Measurements from ENCODE around the gene TK2. TPM values are rescaled to one million over a fixed set of nuclear protein-coding genes. Genes with fewer than 3 reads are reported as not detected.

TK2 gene
- total RNA-seq, 1 donor from 2014 or later = 13.1 TPM

GRCh38 chr16:66510298-66510697, 39.6 kb downstream of the TK2 start:
- no peak overlapping the region for H3K27ac Mint-ChIP-seq (ENCODE audit: unreplicated experiment)
- H3K36me3 Mint-ChIP-seq (ENCODE audit: low read depth, unreplicated experiment) = peaks cover 11% of the 10 kb centered on the region
- peaks cover 3% of the 10 kb centered on the region for H3K27me3 Mint-ChIP-seq (ENCODE audit: unreplicated experiment)
- peaks cover 29% of the 10 kb centered on the region for H3K4me1 Mint-ChIP-seq (ENCODE audit: unreplicated experiment)
- no peak for DNase-seq (ENCODE audit: low spot score)
- no peaks in the 10 kb centered on the region for H3K9me3 Mint-ChIP-seq (ENCODE audit: unreplicated experiment)
- no peak overlapping the region for H3K4me3 Mint-ChIP-seq (ENCODE audit: unreplicated experiment)
- no peak for TF ChIP-seq CTCF (IDR thresholded peaks at IDR 0.05; ENCODE audit: unreplicated experiment)

- no peak for TF ChIP-seq CTCF (IDR thresholded peaks at IDR 0.05; ENCODE audit: unreplicated experiment)
- Mint-ChIP-seq H3K4me1 (ENCODE audit: unreplicated experiment) (peaks cover 22% of the 10 kb centered on the region), H3K27me3 (ENCODE audit: unreplicated experiment) (peaks cover 3% of the 10 kb centered on the region), H3K4me3 (ENCODE audit: unreplicated experiment) (no peak overlapping the region), H3K36me3 (ENCODE audit: low read depth, unreplicated experiment) (peaks cover 11% of the 10 kb centered on the region), H3K9me3 (ENCODE audit: unreplicated experiment) (no peaks in the 10 kb centered on the region), H3K27ac (ENCODE audit: unreplicated experiment) (no peak overlapping the region)
- DNase-seq (ENCODE audit: low spot score) = no peak
These were observed 40.3 kb downstream of the TK2 start for GRCh38 chr16:66509576-66509975.

- H3K9me3 Mint-ChIP-seq (ENCODE audit: unreplicated experiment) = no peaks in the 10 kb centered on the region
- peaks cover 20% of the 10 kb centered on the region for H3K4me1 Mint-ChIP-seq (ENCODE audit: unreplicated experiment)
- H3K36me3 Mint-ChIP-seq (ENCODE audit: low read depth, unreplicated experiment) = peaks cover 11% of the 10 kb centered on the region
- no peak overlapping the region for H3K4me3 Mint-ChIP-seq (ENCODE audit: unreplicated experiment)
- no peak overlapping the region for H3K27ac Mint-ChIP-seq (ENCODE audit: unreplicated experiment)
- peaks cover 3% of the 10 kb centered on the region for H3K27me3 Mint-ChIP-seq (ENCODE audit: unreplicated experiment)
- no peak for TF ChIP-seq CTCF (IDR thresholded peaks at IDR 0.05; ENCODE audit: unreplicated experiment)
- DNase-seq (ENCODE audit: low spot score) = no peak
These were observed 40.9 kb downstream of the TK2 start for GRCh38 chr16:66508914-66509496.

- Mint-ChIP-seq H3K36me3 (ENCODE audit: low read depth, unreplicated experiment) (peaks cover 11% of the 10 kb centered on the region), H3K4me3 (ENCODE audit: unreplicated experiment) (no peak overlapping the region), H3K4me1 (ENCODE audit: unreplicated experiment) (peaks cover 20% of the 10 kb centered on the region), H3K27ac (ENCODE audit: unreplicated experiment) (no peak overlapping the region), H3K9me3 (ENCODE audit: unreplicated experiment) (no peaks in the 10 kb centered on the region), H3K27me3 (ENCODE audit: unreplicated experiment) (peaks cover 3% of the 10 kb centered on the region)
- DNase-seq (ENCODE audit: low spot score) = no peak
- TF ChIP-seq CTCF (IDR thresholded peaks at IDR 0.05; ENCODE audit: unreplicated experiment) = no peak
These were observed 41.5 kb downstream of the TK2 start for GRCh38 chr16:66508248-66508913.

GRCh38 chr16:66507731-66508239, 42.1 kb downstream of the TK2 start:
- Mint-ChIP-seq H3K36me3 (ENCODE audit: low read depth, unreplicated experiment) (peaks cover 7% of the 10 kb centered on the region), H3K27me3 (ENCODE audit: unreplicated experiment) (peaks cover 2% of the 10 kb centered on the region), H3K27ac (ENCODE audit: unreplicated experiment) (no peak overlapping the region), H3K9me3 (ENCODE audit: unreplicated experiment) (no peaks in the 10 kb centered on the region), H3K4me1 (ENCODE audit: unreplicated experiment) (peaks cover 20% of the 10 kb centered on the region), H3K4me3 (ENCODE audit: unreplicated experiment) (no peak overlapping the region)
- TF ChIP-seq CTCF (IDR thresholded peaks at IDR 0.05; ENCODE audit: unreplicated experiment) = no peak
- DNase-seq (ENCODE audit: low spot score) = no peak

Data from endothelial cell (in vitro differentiated cells).